Measurements from ENCODE around the gene KCNQ1OT1. TPM values are rescaled to one million over a fixed set of nuclear protein-coding genes. Genes with fewer than 3 reads are reported as not detected.

The KCNQ1OT1 gene
- total and polyA plus RNA-seq, 9 of the 15 experiments (the other 6 are each of a cell fraction or from before 2014, with no cell fraction given), result 0.04 to 2.3 (median 0.74) TPM

DNA sequence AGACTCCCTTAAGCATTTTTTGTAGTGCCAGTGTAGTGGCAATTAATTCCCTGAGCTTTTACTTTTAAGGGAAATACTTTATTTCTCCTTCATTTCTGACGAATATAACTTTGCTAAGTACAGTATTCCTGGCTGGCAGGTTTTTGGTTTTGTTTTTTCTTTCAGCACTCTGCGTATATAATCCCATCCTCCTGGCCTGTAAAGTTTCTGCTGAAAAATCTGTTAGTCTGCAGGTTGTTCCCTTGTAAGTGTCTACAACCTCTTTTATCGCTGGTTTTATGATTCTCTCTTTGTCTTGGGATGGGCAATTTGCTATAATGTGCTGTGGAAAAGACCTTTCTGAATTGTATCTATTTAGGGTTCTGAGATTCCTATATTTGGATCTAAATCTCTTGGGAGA lies 56.0 kb downstream of the KCNQ1OT1 start:
- ChIA-PET CTCF (ENCODE audit: low intra/inter-chr PET ratio) (no interaction called here), POLR2A (interaction anchor here (0.6 kb wide), 1 partner anchor 68 kb away, joined by 3 read pairs; no protein-coding TSS in a partner anchor)
- Histone ChIP-seq H3K4me2 (ENCODE audit: insufficient read depth, low read length) (no peak overlapping the region), H3K36me3 (ENCODE audit: control insufficient read depth, insufficient read depth, low read length) (no peaks in the 10 kb centered on the region), H3K9me1 (ENCODE audit: control insufficient read depth, insufficient read depth, low read length) (no peaks in the 10 kb centered on the region), H4K20me1 (replicated peaks; ENCODE audit: control insufficient read depth, insufficient read depth, low read length) (no peaks in the 10 kb centered on the region), H3K9ac (ENCODE audit: insufficient read depth in 1 of 2, low read depth in 2 of 2, low read length in 2 of 2) (no peak overlapping the region), H3K4me3 (no peak overlapping the region), H3K27me3 (ENCODE audit: control insufficient read depth in 2 of 2, insufficient read depth in 2 of 2, low read length in 2 of 2) (no peaks in the 10 kb centered on the region), H2AFZ (ENCODE audit: low read depth, low read length) (no peak overlapping the region), H3K4me1 (replicated peaks in 1 of 2; ENCODE audit: control insufficient read depth in 2 of 2, insufficient read depth in 2 of 2, low read length in 2 of 2) (no peaks in the 10 kb centered on the region), H3K27ac (ENCODE audit: extremely low read depth, low read depth, low read length) (no peak overlapping the region), H3K9me3 (replicated peaks; ENCODE audit: control insufficient read depth, insufficient read depth, low read depth, low read length) (peaks cover 8% of the 10 kb centered on the region), H3K79me2 (ENCODE audit: control insufficient read depth, insufficient read depth, low read length) (no peaks in the 10 kb centered on the region)
- ATAC-seq, result no peak
- TF ChIP-seq SUPT5H (IDR thresholded peaks at IDR 0.05) (no peak), EP400 (IDR thresholded peaks at IDR 0.05) (no peak), POLR2G (IDR thresholded peaks at IDR 0.05; ENCODE audit: low read depth, low read length) (no peak), ASH1L (IDR thresholded peaks at IDR 0.05; ENCODE audit: borderline replicate concordance, low read depth, partially characterized antibody) (no peak), ZNF561 (CRISPR knock-in tag; conservative IDR thresholded peaks at IDR 0.05) (no peak), POU5F1 (IDR thresholded peaks at IDR 0.05; ENCODE audit: borderline replicate concordance, low read depth, low read length, partially characterized antibody) (no peak), KLF16 (IDR thresholded peaks at IDR 0.05) (no peak)
- TF ChIP-seq, protein P1, sequence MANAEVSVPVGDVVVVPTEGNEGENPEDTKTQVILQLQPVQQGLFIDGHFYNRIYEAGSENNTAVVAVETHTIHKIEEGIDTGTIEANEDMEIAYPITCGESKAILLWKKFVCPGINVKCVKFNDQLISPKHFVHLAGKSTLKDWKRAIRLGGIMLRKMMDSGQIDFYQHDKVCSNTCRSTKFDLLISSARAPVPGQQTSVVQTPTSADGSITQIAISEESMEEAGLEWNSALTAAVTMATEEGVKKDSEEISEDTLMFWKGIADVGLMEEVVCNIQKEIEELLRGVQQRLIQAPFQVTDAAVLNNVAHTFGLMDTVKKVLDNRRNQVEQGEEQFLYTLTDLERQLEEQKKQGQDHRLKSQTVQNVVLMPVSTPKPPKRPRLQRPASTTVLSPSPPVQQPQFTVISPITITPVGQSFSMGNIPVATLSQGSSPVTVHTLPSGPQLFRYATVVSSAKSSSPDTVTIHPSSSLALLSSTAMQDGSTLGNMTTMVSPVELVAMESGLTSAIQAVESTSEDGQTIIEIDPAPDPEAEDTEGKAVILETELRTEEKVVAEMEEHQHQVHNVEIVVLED (CRISPR knock-in tag; IDR thresholded peaks at IDR 0.05), result no peak
- TF ChIP-seq, protein P2, sequence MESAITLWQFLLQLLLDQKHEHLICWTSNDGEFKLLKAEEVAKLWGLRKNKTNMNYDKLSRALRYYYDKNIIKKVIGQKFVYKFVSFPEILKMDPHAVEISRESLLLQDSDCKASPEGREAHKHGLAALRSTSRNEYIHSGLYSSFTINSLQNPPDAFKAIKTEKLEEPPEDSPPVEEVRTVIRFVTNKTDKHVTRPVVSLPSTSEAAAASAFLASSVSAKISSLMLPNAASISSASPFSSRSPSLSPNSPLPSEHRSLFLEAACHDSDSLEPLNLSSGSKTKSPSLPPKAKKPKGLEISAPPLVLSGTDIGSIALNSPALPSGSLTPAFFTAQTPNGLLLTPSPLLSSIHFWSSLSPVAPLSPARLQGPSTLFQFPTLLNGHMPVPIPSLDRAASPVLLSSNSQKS (CRISPR knock-in tag; IDR thresholded peaks at IDR 0.05), result no peak
- TF ChIP-seq, protein P3, sequence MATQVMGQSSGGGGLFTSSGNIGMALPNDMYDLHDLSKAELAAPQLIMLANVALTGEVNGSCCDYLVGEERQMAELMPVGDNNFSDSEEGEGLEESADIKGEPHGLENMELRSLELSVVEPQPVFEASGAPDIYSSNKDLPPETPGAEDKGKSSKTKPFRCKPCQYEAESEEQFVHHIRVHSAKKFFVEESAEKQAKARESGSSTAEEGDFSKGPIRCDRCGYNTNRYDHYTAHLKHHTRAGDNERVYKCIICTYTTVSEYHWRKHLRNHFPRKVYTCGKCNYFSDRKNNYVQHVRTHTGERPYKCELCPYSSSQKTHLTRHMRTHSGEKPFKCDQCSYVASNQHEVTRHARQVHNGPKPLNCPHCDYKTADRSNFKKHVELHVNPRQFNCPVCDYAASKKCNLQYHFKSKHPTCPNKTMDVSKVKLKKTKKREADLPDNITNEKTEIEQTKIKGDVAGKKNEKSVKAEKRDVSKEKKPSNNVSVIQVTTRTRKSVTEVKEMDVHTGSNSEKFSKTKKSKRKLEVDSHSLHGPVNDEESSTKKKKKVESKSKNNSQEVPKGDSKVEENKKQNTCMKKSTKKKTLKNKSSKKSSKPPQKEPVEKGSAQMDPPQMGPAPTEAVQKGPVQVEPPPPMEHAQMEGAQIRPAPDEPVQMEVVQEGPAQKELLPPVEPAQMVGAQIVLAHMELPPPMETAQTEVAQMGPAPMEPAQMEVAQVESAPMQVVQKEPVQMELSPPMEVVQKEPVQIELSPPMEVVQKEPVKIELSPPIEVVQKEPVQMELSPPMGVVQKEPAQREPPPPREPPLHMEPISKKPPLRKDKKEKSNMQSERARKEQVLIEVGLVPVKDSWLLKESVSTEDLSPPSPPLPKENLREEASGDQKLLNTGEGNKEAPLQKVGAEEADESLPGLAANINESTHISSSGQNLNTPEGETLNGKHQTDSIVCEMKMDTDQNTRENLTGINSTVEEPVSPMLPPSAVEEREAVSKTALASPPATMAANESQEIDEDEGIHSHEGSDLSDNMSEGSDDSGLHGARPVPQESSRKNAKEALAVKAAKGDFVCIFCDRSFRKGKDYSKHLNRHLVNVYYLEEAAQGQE (IDR thresholded peaks at IDR 0.05; ENCODE audit: borderline replicate concordance), result no peak
- TF ChIP-seq, protein P3 (CRISPR knock-in tag; IDR thresholded peaks at IDR 0.05; ENCODE audit: low read depth), result no peak
- intact Hi-C loops (cut with micrococcal nuclease) (no loop called here), in situ Hi-C loops (cut with MboI) (no loop called here)
- 11% methylated on average over 3 of the region's 3 CpGs for WGBS (ENCODE audit: insufficient coverage, low coverage, missing lambda C conversion rate)
- no TSS peak for BruUV-seq (replicated peaks)
- DNase-seq (ENCODE audit: extremely low read depth in 1 of 4, low spot score in 3 of 4), result no peak
- no peak for FAIRE-seq
